Adrenal gland (tissue), 19 donors: ENCODE data around the gene SWI5. TPM values are rescaled to one million over a fixed set of nuclear protein-coding genes. Genes with fewer than 3 reads are reported as not detected.
A peak's percentile ranks its signal among the peaks of the same experiment; 100 is the strongest.
"Not testable (repeated sequence)": the region's sequence is repeated elsewhere in the genome, so short reads cannot be mapped to it uniquely, and the experiment has no call there.

Experiments
- DNase-seq, 7 donors: peaks; one replicate each; pipeline ENCODE4 v3.0.0-alpha.2; 2019 to 2020
- H3K27ac ChIP-seq, 5 donors: fragments of 200-600 bp; sonication (generic) in 4 of 5; 1 replicate in 3 of 5; 2 replicates in 2 of 5; pipeline versions ENCODE4 v1.5.1 to v1.8.0; 2016 to 2020; ENCODE audit warnings: mild to moderate bottlenecking in 1 of 5
- H3K27me3 ChIP-seq: fragments of 200-600 bp; 2 replicates; pipeline ENCODE4 v1.8.0; 2021
- H3K36me3 ChIP-seq, 2 donors: fragments of 200-600 bp; replicated peaks in 1 of 2; 1 replicate in 1 of 2; 2 replicates in 1 of 2; pipeline versions ENCODE4 v1.5.1 to v1.8.0; 2018 to 2022
- H3K4me1 ChIP-seq, 2 donors: fragments of 200-600 bp; replicated peaks in 1 of 2; 1 replicate in 1 of 2; 2 replicates in 1 of 2; pipeline versions ENCODE4 v1.5.1 to v1.8.0; 2018 to 2021
- H3K4me3 ChIP-seq, 4 donors: fragments of 200-600 bp; sonication (generic) in 3 of 4; one replicate each; pipeline ENCODE4 v1.5.1; 2016 to 2018
- H3K9me3 ChIP-seq, 3 donors: fragments of 200-600 bp; sonication (generic) in 1 of 3; replicated peaks in 1 of 3; 1 replicate in 2 of 3; 2 replicates in 1 of 3; pipeline versions ENCODE4 v1.5.1 to v1.8.0; 2016 to 2021
- CTCF ChIP-seq, 6 experiments: fragments of 450-650 bp in 4 of 6; fragments of 200-600 bp in 2 of 6; sonication (generic) in 1 of 6; IDR thresholded peaks; 1 replicate in 5 of 6; 2 replicates in 1 of 6; pipeline versions ENCODE4 v1.5.1 to v1.8.0; 2016 to 2021; ENCODE audit warnings: antibody characterized with exemption in 6 of 6, mild to moderate bottlenecking in 2 of 6, moderate library complexity in 1 of 6
- POLR2A ChIP-seq, 2 donors: fragments of 450-650 bp; IDR thresholded peaks; one replicate each; pipeline ENCODE4 v1.6.1; 2017; ENCODE audit warnings: antibody characterized with exemption in 2 of 2, mild to moderate bottlenecking in 2 of 2, moderate library complexity in 1 of 2
- WGBS, 4 donors: extraction: QIAGEN DNeasy Blood & Tissue Kit in 2 of 4; methylation state at CpG; one replicate each; pipeline versions ENCODE4 v1.1.5 to v1.1.7; 2013 to 2017; 5-methylcytosine and 5-hydroxymethylcytosine counted together
- intact Hi-C, 2 donors: fragments of 100-400 bp; cut with DNase I; formaldehyde crosslinking; loops; one replicate each; pipeline versions ENCODE4 v1.14.1 to v1.15.0; 2022 to 2023
- long read RNA-seq, 10 donors: library from polyadenylated mRNA in 3 of 10; unstranded in 2 of 10; stranded (forward) in 1 of 10; transcript quantifications; one replicate each; pipeline ENCODE4 v2.0.0 and lab custom pipeline, GENCODE V29; 2021 to 2026
- polyA plus RNA-seq, 3 donors: library from polyadenylated mRNA; stranded (reverse); fragments of 200-250 nt in 2 of 3; fragments of 350-450 nt in 1 of 3; fragmentation: Illumina TruSeq in 1 of 3; extraction: RNeasy Lipid Tissue Mini Kit (QIAGEN cat#74804) in 1 of 3; gene quantifications; one replicate each; pipeline ENCODE4 v1.2.3, GENCODE V29; 2013 to 2014
- total RNA-seq, 9 donors: library from RNA; depleted of rRNA in 4 of 9; stranded (reverse); fragments of >200 nt in 4 of 9; fragments of 120-200 nt in 1 of 9; fragmentation: NEBNext Ultra II Directional in 1 of 9; extraction: Animal tissue kit (Norgen Biotek cat#: 25700) in 1 of 9; gene quantifications; one replicate each; pipeline versions ENCODE4 v1.1.0 to v1.2.4, GENCODE V29; 2013 to 2023
- donor health status: healthy with polysubstance abuse.
- donor health status: Bipolar disorder and iron deficiency.
- donor health status: DM: yes; HTN: yes; CAD: no.
- donor health status: DM: no; HTN: no; CAD: no.
- donor health status: DM: no; HTN: no; CAD: no.
- donor health status: DM: yes; HTN: yes; CAD: no.

SWI5 gene
- total RNA-seq (10 to 100 TPM; 17.7 to 58.9 (median 27.8) TPM), polyA plus RNA-seq (10 to 100 TPM; 20.2 to 30.1 (median 25.0) TPM)
- long read RNA-seq, donor 1, transcript SWI5-203 (5 exons, 763 nt) = major isoform, 8 of 10 reads
- long read RNA-seq, donor 1, partial matches to known transcripts = 0 of 10 reads
- long read RNA-seq, donor 1, other reads (novel, unspliced or antisense) = 0 of 10 reads
- long read RNA-seq, donor 2, transcript SWI5-203 (5 exons, 763 nt) = major isoform, 8 of 8 reads
- long read RNA-seq, donor 2, partial matches to known transcripts = 0 of 8 reads
- long read RNA-seq, donor 2, other reads (novel, unspliced or antisense) = 0 of 8 reads
- long read RNA-seq, donor 3, transcript SWI5-203 (5 exons, 763 nt) = major isoform, 10 of 10 reads
- long read RNA-seq, donor 3, partial matches to known transcripts = 0 of 10 reads
- long read RNA-seq, donor 3, other reads (novel, unspliced or antisense) = 0 of 10 reads
- long read RNA-seq, donor 4, transcript SWI5-203 (5 exons, 763 nt) = major isoform, 11 of 20 reads
- long read RNA-seq, donor 4, transcript SWI5-201 (5 exons, 980 nt) = minor isoform, 5 of 20 reads
- long read RNA-seq, donor 4, partial matches to known transcripts = 2 of 20 reads
- long read RNA-seq, donor 4, other reads (novel, unspliced or antisense) = 2 of 20 reads
- long read RNA-seq, donor 5, transcript SWI5-203 (5 exons, 763 nt) = major isoform, 22 of 27 reads
- long read RNA-seq, donor 5, partial matches to known transcripts = 0 of 27 reads
- long read RNA-seq, donor 5, other reads (novel, unspliced or antisense) = 0 of 27 reads
- long read RNA-seq, donor 6, transcript SWI5-203 (5 exons, 763 nt) = major isoform, 13 of 15 reads
- long read RNA-seq, donor 6, partial matches to known transcripts = 1 of 15 reads
- long read RNA-seq, donor 6, other reads (novel, unspliced or antisense) = 0 of 15 reads
- long read RNA-seq, donor 7, transcript SWI5-203 (5 exons, 763 nt) = major isoform, 6 of 7 reads
- long read RNA-seq, donor 7, partial matches to known transcripts = 0 of 7 reads
- long read RNA-seq, donor 7, other reads (novel, unspliced or antisense) = 0 of 7 reads
- long read RNA-seq, donor 8, transcript SWI5-203 (5 exons, 763 nt) = major isoform, 10 of 33 reads
- long read RNA-seq, donor 8, partial matches to known transcripts = 20 of 33 reads
- long read RNA-seq, donor 8, other reads (novel, unspliced or antisense) = 0 of 33 reads
- long read RNA-seq, donor 9, transcript SWI5-203 (5 exons, 763 nt) = major isoform, 6 of 6 reads
- long read RNA-seq, donor 9, partial matches to known transcripts = 0 of 6 reads
- long read RNA-seq, donor 9, other reads (novel, unspliced or antisense) = 0 of 6 reads
- long read RNA-seq, donor 10, transcript SWI5-203 (5 exons, 763 nt) = major isoform, 6 of 9 reads
- long read RNA-seq, donor 10, partial matches to known transcripts = 0 of 9 reads
- long read RNA-seq, donor 10, other reads (novel, unspliced or antisense) = 0 of 9 reads

DNA sequence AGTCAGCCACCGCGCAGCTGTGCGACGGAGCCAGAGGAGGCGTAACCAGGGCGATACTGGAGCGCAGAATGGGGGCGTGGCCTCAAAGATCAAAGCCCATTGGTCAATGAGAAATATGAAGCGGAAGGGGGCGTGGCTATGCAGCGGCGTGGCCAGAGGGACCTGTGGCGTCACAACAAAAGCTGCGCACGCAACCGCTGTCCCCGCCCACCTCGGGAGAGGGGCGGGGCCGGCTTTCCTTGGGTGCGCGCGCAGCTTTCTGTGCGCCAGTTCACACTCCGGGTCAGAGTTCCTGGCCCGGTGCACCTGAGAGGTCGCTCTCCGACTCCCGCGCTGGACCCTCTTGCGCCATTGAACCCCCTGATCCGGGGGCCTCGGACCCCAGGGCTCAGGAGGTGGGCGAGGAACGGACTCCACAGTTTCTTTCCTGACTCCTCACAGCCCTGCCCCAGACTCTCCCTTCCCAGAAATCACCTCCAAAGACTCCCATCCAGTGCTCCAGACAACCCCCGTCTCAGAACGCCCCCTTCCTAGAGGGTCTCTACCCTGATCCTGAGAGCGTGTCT, at the start of gene SWI5:
TSS of gene SWI5 (plus strand) at position 269 of the 566 bp plus-strand sequence.
- intact Hi-C loops = no loop called here
- no peak for TF ChIP-seq CTCF (IDR thresholded peaks at IDR 0.05)
- TF ChIP-seq POLR2A (IDR thresholded peaks at IDR 0.05) = peak; percentile 66 to 72

DNA sequence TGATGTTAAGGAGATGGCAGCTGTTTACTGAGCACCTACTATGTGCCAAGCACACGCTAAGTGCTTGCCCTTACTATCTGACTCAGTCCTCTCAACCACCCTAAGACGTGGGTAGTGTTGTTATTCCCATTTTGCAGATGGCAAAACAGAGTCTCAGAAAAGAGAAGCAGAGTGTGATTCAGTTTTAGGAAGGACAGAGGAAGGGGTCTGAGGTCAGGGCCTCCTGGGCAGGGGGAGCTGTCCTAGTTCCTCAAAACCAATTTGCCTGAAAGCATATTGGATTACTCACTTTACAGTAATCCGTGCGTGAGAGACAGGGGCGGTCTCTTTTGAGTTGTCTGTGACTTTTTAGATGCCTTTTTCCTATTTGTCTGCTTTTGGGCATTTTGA, 49.7 kb upstream of the SWI5 start:
- H3K27me3 ChIP-seq = no peaks in the 10 kb centered on the region
- DNase-seq = no peak
- H3K9me3 ChIP-seq = no peaks in the 10 kb centered on the region
- no peak overlapping the region for H3K27ac ChIP-seq
- H3K36me3 ChIP-seq = no peaks in the 10 kb centered on the region
- intact Hi-C loops = no loop called here
- H3K4me3 ChIP-seq = no peak overlapping the region
- 78 to 97% (median 81%) methylated on average over 5 of the region's 5 CpGs for WGBS, 4 donors
- no peaks in the 10 kb centered on the region for H3K4me1 ChIP-seq
- TF ChIP-seq POLR2A (IDR thresholded peaks at IDR 0.05) (no peak), CTCF (IDR thresholded peaks at IDR 0.05) (no peak)

More for the DNA sequence above, at the start of gene SWI5:
- Histone ChIP-seq H3K27me3 (no peaks in the 10 kb centered on the region), H3K9me3 (no peaks in the 10 kb centered on the region), H3K36me3 (peaks cover 0 to 28% of the 10 kb centered on the region in 2 donors), H3K4me1 (peaks cover 11 to 25% of the 10 kb centered on the region in 2 donors), H3K27ac (peak within 1 kb of the TSS; percentile 6 to 95 (median 75)), H3K4me3 (peak within 1 kb of the TSS; percentile 48 to 92 (median 74))
- WGBS, 4 donors = 0 to 2% (median 0%) methylated on average over 10 to 38 of the region's 38 CpGs
- DNase-seq = peak; percentile 100

- H3K27ac ChIP-seq, H3K4me1 ChIP-seq, DNase-seq, H3K27me3 ChIP-seq, intact Hi-C loops, H3K4me3 ChIP-seq, H3K9me3 ChIP-seq, H3K36me3 ChIP-seq: not testable (repeated sequence)
- 82 to 89% (median 85%) methylated on average over 6 to 7 of the region's 7 CpGs for WGBS, 4 donors
Measured at GRCh38 chr9:128230897-128231296, 45.2 kb upstream of the SWI5 start.
